Measurements from ENCODE around the gene SPAG17.

Gene SPAG17

DNA sequence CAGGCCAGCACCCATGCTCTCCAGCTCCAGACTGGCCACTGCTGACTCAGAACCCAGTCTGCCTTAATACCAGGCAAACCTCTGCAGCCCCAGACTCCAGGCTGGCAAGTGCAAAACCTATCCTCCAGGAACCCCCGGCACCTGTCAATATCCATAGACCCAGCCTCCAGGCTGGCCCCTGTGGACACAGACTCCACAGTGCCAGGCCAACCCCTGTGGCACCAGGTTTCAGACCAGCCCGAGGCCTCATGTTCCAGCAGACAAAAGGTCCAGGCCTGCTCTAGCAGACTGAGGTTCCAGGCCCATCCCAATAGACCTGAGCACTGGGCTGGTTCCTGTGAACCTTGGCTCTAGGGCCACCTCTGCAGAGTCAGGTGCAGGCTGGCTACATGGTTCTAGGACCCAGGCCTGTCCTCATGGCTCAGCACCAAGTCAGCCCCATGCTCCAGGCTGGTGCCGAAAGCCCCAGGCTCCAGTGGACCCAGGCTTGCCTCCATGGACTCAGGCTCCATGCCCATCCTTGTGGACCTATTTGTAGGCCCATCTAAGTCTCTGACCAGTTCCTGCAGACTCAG is 137.3 kb downstream of the SPAG17 start:
- DNase-seq: no peak

GRCh38 chr1:118047006-118047649 is 137.9 kb downstream of the SPAG17 start:
- no peak for DNase-seq

GRCh38 chr1:118043624-118044023 is 141.4 kb downstream of the SPAG17 start:
- no peak for DNase-seq

DNA sequence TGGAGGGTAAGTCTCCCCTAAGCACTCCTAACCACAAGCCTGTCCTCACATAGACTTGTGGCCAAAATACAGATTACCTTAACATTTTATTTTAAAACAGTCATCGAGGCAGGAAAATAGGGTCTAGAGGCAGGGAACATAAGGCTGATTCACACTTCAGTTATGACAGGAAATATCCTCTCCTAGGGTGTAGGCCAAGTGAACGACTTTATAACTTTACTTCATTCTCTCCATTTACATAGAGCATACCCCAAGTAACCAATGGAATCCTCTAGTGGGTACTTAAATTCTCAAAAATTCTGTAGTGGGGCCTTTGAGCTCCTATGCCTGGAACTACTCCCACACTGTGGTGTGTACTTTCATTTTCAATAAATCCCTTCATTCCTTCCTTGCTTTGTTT is 142.5 kb downstream of the SPAG17 start:
- no peak for DNase-seq

GRCh38 chr1:118039170-118039569 is 145.9 kb downstream of the SPAG17 start:
- no peak for DNase-seq

- DNase-seq: no peak
Measured at GRCh38 chr1:118032883-118033282, 152.1 kb downstream of the SPAG17 start.

DNA sequence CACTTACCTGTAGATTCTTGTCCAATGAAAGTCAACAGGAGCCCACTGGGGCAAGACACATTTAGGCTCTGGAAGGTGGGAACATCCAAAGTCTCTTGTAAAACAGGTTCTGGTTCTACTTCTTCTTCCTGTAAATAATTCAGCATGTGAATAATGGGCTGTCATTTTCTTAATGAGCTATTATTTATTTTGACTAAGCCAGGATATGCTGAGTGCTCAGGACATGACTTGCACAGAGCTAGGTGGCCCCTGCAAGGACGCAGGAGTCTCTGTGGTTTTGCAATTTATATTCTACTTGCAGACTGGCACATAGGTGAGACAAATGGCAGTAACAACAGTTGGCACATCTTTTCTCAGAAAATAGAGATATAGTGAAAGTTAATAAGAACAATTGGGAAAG is 156.8 kb downstream of the SPAG17 start:
- no peak for DNase-seq

DNA sequence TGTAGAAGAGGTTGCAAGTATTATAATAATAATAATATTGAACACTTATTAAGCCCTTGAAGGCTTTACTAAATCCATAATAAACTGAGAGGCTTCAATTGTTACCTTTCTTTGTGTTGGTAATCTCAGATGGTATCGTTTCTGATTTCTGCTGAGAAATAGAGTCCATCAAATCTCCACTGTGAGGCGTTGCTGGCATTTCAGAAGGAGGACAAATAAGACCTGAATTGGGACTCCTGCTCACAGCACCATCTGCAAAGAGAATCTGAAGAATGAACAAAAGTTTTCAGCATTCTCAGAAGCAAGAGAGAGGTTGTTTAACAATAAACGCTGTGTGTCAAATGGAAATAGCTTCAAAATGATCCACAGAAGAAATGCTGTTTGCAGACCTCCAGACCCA is 161.8 kb downstream of the SPAG17 start:
- DNase-seq: no peak

GRCh38 chr1:118021668-118022067 is 163.4 kb downstream of the SPAG17 start:
- no peak for DNase-seq

- no peak for DNase-seq
Measured at GRCh38 chr1:118018060-118018459, 167.0 kb downstream of the SPAG17 start.

GRCh38 chr1:118013938-118014337 is 171.1 kb downstream of the SPAG17 start:
- no peak for DNase-seq

DNA sequence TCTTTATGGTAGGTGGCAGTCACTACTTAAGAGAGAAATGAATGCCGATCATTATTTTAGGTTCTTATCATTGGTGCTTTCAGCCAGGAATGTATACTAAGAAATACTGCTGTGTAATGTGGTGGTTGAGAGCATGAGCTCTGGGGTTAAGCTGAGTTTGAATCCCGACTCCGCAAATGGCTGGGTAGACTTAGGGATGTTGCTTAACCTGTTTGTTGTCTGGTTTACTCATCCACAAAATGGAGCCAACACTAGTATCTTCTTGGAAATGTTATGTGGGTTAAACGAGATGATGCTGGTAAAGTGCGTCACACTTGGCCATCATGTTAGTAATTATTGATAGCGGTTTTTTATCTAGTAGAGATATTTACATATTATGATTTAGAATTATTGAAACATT is 171.7 kb downstream of the SPAG17 start:
- DNase-seq: no peak

DNA sequence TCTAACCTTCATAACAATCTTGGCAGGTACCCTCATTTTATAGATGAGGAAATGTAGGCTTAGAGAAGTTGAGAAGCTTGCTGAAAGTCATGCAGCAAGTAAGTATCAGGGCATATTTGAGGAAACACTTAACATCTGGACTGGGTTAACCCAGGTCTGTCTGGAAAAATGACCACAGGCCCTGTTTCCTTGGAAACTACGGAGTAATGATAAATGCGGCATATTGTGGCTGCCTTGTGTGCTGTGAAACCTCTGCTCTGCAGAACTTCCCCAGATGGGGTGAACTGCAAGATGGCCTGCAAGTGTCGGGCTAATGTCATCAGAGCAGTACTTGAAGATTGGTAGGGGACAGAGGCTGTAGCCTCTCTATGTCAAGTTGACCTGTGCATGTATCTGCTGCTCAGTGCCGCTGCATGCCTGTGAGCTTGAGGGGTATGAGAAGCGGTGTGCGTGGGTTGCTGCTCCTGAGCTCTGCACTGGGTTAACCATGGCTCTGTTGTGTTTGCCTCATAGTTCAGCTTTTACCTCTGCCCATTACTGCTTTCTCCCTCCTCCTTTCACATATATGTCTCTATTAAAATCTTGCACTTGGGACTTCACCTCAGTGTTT is 172.4 kb downstream of the SPAG17 start:
- no peak for DNase-seq

- DNase-seq: no peak
Measured at GRCh38 chr1:118008011-118008410, 177.0 kb downstream of the SPAG17 start.

GRCh38 chr1:118007391-118007790 is 177.6 kb downstream of the SPAG17 start:
- DNase-seq: no peak

- DNase-seq: no peak
Measured at GRCh38 chr1:118004312-118004711, 180.7 kb downstream of the SPAG17 start.

GRCh38 chr1:117985973-117986372 is 199.1 kb downstream of the SPAG17 start:
- DNase-seq: no peak

DNA sequence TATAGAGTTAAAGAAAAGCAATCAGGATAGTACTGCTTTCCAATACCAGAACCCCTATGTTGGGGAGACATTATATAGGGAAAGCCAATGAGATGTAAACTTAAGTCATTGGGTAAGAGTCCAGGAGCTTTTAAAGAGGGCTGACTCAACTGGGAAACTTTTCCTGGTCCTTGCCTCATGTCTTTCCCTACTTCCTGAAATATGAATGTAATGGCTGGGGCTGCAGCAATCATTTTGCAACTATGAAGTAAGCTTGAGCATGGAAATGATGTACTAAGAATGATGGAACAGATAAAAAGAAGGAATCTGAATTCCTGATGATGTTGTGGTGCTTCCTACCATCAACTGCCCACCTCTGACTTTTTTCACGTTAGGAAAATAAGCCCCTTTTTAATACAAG is 199.8 kb downstream of the SPAG17 start:
- no peak for DNase-seq

GRCh38 chr1:117981455-117982192 is 203.4 kb downstream of the SPAG17 start:
- DNase-seq: no peak

- DNase-seq: no peak
Measured at GRCh38 chr1:117976381-117976780, 208.6 kb downstream of the SPAG17 start.

DNA sequence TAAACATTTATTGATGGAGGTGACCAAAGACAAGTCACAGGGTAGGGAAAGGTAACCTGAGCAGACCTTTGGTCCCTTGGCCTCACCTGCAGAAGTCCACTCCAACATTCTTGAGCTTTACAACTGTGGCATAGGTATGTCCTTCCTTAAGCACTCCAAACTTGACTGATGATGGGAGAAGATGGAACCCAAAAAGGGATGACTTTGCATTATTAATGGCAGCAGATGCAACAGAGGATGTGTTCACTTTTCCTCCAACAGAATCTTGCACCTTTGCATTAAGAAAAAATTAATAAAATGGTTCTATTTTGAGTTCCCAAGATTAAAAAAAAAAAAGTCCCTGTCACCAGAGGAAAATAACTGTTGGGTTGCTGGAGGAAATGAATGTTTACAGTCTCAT is 213.3 kb downstream of the SPAG17 start:
- DNase-seq: no peak

DNA sequence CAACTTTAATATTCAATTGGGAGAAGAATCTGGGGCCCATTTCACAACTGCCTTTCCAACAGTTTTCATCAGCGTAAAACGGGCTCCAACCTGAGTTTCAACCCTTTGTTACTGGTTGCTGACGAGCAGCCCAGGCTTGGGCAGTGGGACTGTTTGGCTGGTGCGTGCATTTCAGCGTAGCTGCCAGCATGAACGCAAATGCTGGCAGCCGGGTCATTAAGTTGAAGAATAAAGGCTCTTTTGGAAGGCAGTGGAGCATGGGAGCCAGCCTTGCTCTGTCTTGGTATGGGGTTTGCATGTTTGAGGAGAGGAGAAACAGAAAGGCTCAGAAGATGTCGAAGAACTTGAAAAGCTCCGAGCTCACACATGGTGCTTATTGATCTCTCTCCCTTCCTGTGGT is 214.8 kb downstream of the SPAG17 start:
- peak; percentile 12 for DNase-seq

DNA sequence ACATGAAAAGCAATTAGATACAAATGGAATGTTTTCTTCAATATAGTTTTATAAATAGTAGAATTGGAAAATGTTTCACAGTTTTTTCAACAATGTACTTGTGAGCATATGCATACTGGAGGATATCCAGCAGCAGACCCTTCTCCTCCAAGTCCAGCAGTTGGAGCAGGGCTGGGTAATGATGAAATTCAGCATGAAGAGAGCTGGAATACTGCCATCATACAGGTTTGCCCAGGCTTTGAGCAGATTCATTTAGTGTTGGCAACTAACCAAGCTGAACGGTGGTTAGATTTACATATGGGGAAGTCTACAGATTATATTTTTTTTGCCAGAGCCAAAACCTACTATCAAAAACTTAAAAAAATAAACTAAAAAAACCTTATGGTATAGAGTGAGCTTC is 217.1 kb downstream of the SPAG17 start:
- peak; percentile 73 for DNase-seq

DNA sequence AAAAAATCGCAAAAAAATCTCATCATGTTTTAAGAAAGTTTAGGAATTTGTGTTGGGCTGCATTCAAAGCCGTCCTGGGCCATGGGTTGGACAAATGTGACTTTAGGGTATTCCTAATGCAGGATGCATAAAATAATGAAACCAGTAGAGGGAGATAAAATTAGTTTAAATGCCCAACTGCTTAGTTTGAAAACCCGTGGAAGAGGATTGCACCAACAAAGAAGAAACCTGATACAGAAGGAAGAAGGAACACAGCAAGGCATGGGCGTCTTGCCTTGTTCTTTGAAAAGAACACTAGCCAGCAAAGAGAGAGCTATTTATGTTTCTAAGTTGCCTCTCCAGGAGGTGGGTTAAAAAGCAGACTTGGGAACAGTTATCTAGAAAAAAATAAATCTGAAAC is 217.6 kb downstream of the SPAG17 start:
- DNase-seq: no peak
